ENCODE measurements around the gene DSCAML1. TPM values are rescaled to one million over a fixed set of nuclear protein-coding genes. Genes with fewer than 3 reads are reported as not detected.

DSCAML1 gene
- total and polyA plus RNA-seq, 10 of the 15 experiments (the other 5 are each of a cell fraction or from before 2014, with no cell fraction given) = 0.03 to 0.18 (median 0.06) TPM; not detected in 1

DNA sequence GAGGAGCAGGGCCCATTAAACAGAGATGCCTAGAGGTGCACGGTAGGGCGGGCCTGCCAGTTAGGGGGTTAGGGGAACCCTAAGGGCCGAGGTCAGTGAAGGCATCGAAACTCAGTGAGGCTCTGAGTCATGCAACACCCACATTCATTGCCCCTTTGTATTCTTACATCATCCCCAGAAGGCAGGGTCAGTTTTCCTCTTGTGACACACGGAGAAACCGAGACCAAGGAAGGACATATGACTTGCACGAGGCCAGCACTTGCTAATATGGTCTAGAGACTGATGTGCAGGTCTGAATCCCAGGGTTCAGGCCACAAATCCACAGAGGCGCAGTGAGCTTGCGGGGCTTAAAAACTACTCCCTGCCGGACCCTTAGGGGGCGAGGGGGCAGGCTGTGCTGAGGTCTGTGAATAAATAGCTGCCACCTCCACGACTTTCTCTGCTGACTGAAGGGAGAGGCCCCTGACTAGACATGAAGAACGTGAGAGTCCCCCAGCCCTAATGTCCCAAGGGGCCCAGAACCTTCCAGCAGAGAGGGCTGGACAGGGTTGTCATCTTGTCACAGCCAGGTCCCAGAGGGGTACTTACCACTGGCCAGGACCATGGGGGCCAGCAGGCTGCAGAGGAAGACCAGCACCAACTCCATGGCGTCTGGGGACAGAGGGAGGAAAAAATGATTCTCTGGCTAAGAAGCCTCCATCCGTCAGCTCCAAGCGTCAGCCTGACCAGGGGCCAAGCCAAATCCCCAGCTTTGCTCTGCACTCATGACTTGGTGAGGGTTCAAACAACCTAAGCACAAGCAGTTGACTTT lies 45.3 kb upstream of the DSCAML1 start (continued):
- TF ChIP-seq, protein P1, sequence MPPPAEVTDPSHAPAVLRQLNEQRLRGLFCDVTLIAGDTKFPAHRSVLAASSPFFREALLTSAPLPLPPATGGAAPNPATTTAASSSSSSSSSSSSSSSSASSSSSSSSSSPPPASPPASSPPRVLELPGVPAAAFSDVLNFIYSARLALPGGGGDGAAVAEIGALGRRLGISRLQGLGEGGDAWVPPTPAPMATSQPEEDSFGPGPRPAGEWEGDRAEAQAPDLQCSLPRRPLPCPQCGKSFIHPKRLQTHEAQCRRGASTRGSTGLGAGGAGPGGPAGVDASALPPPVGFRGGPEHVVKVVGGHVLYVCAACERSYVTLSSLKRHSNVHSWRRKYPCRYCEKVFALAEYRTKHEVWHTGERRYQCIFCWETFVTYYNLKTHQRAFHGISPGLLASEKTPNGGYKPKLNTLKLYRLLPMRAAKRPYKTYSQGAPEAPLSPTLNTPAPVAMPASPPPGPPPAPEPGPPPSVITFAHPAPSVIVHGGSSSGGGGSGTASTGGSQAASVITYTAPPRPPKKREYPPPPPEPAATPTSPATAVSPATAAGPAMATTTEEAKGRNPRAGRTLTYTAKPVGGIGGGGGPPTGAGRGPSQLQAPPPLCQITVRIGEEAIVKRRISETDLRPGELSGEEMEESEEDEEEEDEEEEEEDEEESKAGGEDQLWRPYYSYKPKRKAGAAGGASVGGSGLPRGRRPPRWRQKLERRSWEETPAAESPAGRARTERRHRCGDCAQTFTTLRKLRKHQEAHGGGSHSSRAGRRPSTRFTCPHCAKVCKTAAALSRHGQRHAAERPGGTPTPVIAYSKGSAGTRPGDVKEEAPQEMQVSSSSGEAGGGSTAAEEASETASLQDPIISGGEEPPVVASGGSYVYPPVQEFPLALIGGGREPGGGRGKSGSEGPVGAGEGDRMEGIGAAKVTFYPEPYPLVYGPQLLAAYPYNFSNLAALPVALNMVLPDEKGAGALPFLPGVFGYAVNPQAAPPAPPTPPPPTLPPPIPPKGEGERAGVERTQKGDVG (CRISPR knock-in tag; IDR thresholded peaks at IDR 0.05) = no peak
- peak; percentile 46; the same call in 1 of the 2 replicates for TF ChIP-seq IKZF1 (conservative IDR thresholded peaks at IDR 0.05)
- no peak for TF ChIP-seq TCF7 (IDR thresholded peaks at IDR 0.05; ENCODE audit: borderline replicate concordance)
- TF ChIP-seq, protein P2, sequence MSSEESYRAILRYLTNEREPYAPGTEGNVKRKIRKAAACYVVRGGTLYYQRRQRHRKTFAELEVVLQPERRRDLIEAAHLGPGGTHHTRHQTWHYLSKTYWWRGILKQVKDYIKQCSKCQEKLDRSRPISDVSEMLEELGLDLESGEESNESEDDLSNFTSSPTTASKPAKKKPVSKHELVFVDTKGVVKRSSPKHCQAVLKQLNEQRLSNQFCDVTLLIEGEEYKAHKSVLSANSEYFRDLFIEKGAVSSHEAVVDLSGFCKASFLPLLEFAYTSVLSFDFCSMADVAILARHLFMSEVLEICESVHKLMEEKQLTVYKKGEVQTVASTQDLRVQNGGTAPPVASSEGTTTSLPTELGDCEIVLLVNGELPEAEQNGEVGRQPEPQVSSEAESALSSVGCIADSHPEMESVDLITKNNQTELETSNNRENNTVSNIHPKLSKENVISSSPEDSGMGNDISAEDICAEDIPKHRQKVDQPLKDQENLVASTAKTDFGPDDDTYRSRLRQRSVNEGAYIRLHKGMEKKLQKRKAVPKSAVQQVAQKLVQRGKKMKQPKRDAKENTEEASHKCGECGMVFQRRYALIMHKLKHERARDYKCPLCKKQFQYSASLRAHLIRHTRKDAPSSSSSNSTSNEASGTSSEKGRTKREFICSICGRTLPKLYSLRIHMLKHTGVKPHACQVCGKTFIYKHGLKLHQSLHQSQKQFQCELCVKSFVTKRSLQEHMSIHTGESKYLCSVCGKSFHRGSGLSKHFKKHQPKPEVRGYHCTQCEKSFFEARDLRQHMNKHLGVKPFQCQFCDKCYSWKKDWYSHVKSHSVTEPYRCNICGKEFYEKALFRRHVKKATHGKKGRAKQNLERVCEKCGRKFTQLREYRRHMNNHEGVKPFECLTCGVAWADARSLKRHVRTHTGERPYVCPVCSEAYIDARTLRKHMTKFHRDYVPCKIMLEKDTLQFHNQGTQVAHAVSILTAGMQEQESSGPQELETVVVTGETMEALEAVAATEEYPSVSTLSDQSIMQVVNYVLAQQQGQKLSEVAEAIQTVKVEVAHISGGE (CRISPR knock-in tag; IDR thresholded peaks at IDR 0.05) = no peak
- no peak for TF ChIP-seq POLR2AphosphoS5 (IDR thresholded peaks at IDR 0.05; ENCODE audit: low read length)
- TF ChIP-seq MEF2B (IDR thresholded peaks at IDR 0.05; ENCODE audit: partially characterized antibody, poor library complexity, severe bottlenecking) = peak; percentile 11
- no peak for TF ChIP-seq NR2C2 (IDR thresholded peaks at IDR 0.05; ENCODE audit: borderline replicate concordance, control insufficient read depth, insufficient read length, low read depth)
- TF ChIP-seq ATF7 (IDR thresholded peaks at IDR 0.05; ENCODE audit: low read depth) = peak; percentile 60
- TF ChIP-seq CREM (IDR thresholded peaks at IDR 0.05; ENCODE audit: low read depth) = peak; percentile 28; the same call in 1 of the 2 replicates
- peak; percentile 32; the same call in 1 of the 2 replicates for TF ChIP-seq BCL11A (IDR thresholded peaks at IDR 0.05; ENCODE audit: low read depth, low read length)
- peak; percentile 84 for TF ChIP-seq NR2F1 (conservative IDR thresholded peaks at IDR 0.05)
- TF ChIP-seq JUNB (IDR thresholded peaks at IDR 0.05) = peak; percentile 28; the same call in 1 of the 2 replicates

Data from GM12878 (cell line).